Left lobe of liver (tissue), 2 donors: Measurements from ENCODE around the gene RAB2B. TPM values are rescaled to one million over a fixed set of nuclear protein-coding genes. Genes with fewer than 3 reads are reported as not detected.
A peak's percentile ranks its signal among the peaks of the same experiment; 100 is the strongest.

ENCODE experiments used
- ATAC-seq: fragments of 200-7000 bp; cut with Tn5 transposase; one replicate; pipeline ENCODE4 v1.9.1; 2020; ENCODE audit warnings: mild to moderate bottlenecking, moderate library complexity
- DNase-seq: peaks from one replicate; pipeline ENCODE4 v3.0.0-alpha.2; 2020; ENCODE audit warnings: low spot score
- total RNA-seq: library from RNA; stranded (reverse); gene quantifications from one replicate; pipeline ENCODE4 v1.2.1, GENCODE V29; 2021
- donor health status: DM: no; HTN: no; CAD: no; lungs with moderate emphysema.
- donor health status: DM: no; HTN: yes; CAD: no.

The RAB2B gene
- 7.1 TPM for total RNA-seq

GRCh38 chr14:21476925-21477681 is at the start of gene RAB2B, which contains the start of gene TOX4:
Gene RAB2B, minus strand, starts transcription at chr14:21476959. Its CDS starts 87 bp downstream, at chr14:21476872.
Gene TOX4, plus strand, starts transcription at chr14:21477195. Its CDS starts 84 bp downstream, at chr14:21477279.
- DNase-seq: peak; percentile 98
- ATAC-seq: peak; percentile 96

- peak; percentile 86 for ATAC-seq
- peak; percentile 52 for DNase-seq
These were observed 49.4 kb upstream of the RAB2B start, which contains the start of gene SALL2 for GRCh38 chr14:21525962-21526671. Gene SALL2, minus strand, starts transcription at chr14:21526346. Its CDS starts 219 bp downstream, at chr14:21526127.

- DNase-seq (no peak), ATAC-seq (no peak)
These were observed 48.8 kb upstream of the RAB2B start for GRCh38 chr14:21525571-21525961.

- DNase-seq (no peak), ATAC-seq (no peak)
These were observed 48.1 kb upstream of the RAB2B start for GRCh38 chr14:21524575-21525490.

- ATAC-seq (no peak), DNase-seq (no peak)
These were observed 46.4 kb upstream of the RAB2B start for GRCh38 chr14:21523203-21523602.

GRCh38 chr14:21521501-21521900 is 44.7 kb upstream of the RAB2B start:
- no peak for DNase-seq
- no peak for ATAC-seq

GRCh38 chr14:21520767-21521166 is 44.0 kb upstream of the RAB2B start:
- ATAC-seq: no peak
- no peak for DNase-seq

GRCh38 chr14:21518725-21519124 is 42.0 kb upstream of the RAB2B start:
- ATAC-seq: no peak
- DNase-seq: no peak

- no peak for DNase-seq
- no peak for ATAC-seq
These were observed 37.6 kb upstream of the RAB2B start for GRCh38 chr14:21514341-21514740.

GRCh38 chr14:21510735-21511657 is 34.2 kb upstream of the RAB2B start, which contains the start of gene METTL3:
Gene METTL3, minus strand, starts transcription at chr14:21511340. Its CDS starts 117 bp downstream, at chr14:21511223.
- DNase-seq: peak; percentile 97
- ATAC-seq: peak; percentile 98

- DNase-seq: no peak
These were observed 32.8 kb upstream of the RAB2B start for GRCh38 chr14:21509432-21510143.

GRCh38 chr14:21506557-21506956 is 29.8 kb upstream of the RAB2B start:
- no peak for ATAC-seq
- DNase-seq: no peak

More at GRCh38 chr14:21509432-21510143, 32.8 kb upstream of the RAB2B start:
- no peak for ATAC-seq

GRCh38 chr14:21505012-21505553 is 28.3 kb upstream of the RAB2B start:
- ATAC-seq: no peak
- DNase-seq: no peak

GRCh38 chr14:21503376-21503775 is 26.6 kb upstream of the RAB2B start:
- DNase-seq (no peak), ATAC-seq (no peak)

GRCh38 chr14:21501568-21501967 is 24.8 kb upstream of the RAB2B start:
- no peak for ATAC-seq
- DNase-seq: no peak

GRCh38 chr14:21498540-21499526 is 22.1 kb upstream of the RAB2B start:
- ATAC-seq (peak; percentile 61), DNase-seq (no peak)

GRCh38 chr14:21496453-21496852 is 19.7 kb upstream of the RAB2B start:
- DNase-seq: no peak
- ATAC-seq: peak; percentile 67
